NT2/D1 (cell line): ENCODE results near the gene RPL37.

Experiments used
- YY1 ChIP-seq: IDR thresholded peaks from 2 replicates; pipeline ENCODE4 v1.6.1; 2011; ENCODE audit not compliant: insufficient read length, insufficient read depth
- ZNF274 ChIP-seq: IDR thresholded peaks from 2 replicates; pipeline ENCODE4 v1.6.1; 2011; ENCODE audit warnings: mild to moderate bottlenecking, low read depth, low read length

GRCh38 chr5:40841068-40841805 lies 6.2 kb upstream of the RPL37 start, which contains the start of gene CARD6:
- TF ChIP-seq ZNF274: no peak
- no peak for TF ChIP-seq YY1
